ENCODE data around the gene FHIP2A.

DNA sequence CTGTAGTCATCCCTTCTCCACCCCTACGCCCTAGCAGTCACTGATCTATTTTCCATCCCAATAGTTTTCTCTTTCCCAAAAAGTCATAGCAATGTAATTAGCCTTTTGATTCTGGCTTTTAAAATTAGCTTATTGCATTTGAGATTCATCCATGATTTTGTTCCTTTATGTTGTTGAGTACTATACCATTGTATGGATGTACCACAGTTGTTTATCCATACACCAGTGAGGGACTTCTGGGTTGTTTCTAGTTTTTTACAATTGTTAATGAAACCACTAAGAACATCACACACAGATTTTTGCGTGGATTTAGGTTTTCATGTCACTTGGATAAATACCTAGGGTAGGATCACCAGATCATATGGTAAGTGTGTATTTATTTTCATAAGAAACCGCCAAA, 16.1 kb downstream of the FHIP2A start:
- no peak for TF ChIP-seq POLR2A (IDR thresholded peaks at IDR 0.05)
- TF ChIP-seq, protein P1, sequence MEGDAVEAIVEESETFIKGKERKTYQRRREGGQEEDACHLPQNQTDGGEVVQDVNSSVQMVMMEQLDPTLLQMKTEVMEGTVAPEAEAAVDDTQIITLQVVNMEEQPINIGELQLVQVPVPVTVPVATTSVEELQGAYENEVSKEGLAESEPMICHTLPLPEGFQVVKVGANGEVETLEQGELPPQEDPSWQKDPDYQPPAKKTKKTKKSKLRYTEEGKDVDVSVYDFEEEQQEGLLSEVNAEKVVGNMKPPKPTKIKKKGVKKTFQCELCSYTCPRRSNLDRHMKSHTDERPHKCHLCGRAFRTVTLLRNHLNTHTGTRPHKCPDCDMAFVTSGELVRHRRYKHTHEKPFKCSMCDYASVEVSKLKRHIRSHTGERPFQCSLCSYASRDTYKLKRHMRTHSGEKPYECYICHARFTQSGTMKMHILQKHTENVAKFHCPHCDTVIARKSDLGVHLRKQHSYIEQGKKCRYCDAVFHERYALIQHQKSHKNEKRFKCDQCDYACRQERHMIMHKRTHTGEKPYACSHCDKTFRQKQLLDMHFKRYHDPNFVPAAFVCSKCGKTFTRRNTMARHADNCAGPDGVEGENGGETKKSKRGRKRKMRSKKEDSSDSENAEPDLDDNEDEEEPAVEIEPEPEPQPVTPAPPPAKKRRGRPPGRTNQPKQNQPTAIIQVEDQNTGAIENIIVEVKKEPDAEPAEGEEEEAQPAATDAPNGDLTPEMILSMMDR (IDR thresholded peaks at IDR 0.05), result no peak
